SK-N-SH treated with all-trans-retinoic acid at 6 μM for 48 hours (cell line): ENCODE results near the gene OR4X1.
"Not testable (repeated sequence)": the region's sequence is repeated elsewhere in the genome, so short reads cannot be mapped to it uniquely, and the experiment has no call there.

Experiments used
- ATAC-seq: fragments of 200-7000 bp; cut with Tn5 transposase; 3 replicates; pipeline ENCODE4 v1.9.1; 2020; ENCODE audit warnings: mild to moderate bottlenecking, moderate library complexity
- ARNTL ChIP-seq: fragments of 450-650 bp; formaldehyde crosslinking; IDR thresholded peaks from 2 replicates; pipeline ENCODE4 v1.5.0; 2020; ENCODE audit warnings: low read depth, mild to moderate bottlenecking, moderate library complexity, borderline replicate concordance
- CREB5 ChIP-seq: fragments of 250-450 bp; sonication (Bioruptor Pico); IDR thresholded peaks from 2 replicates; pipeline ENCODE4 v1.5.1; 2020; ENCODE audit warnings: low read depth, mild to moderate bottlenecking, moderate library complexity
- CSRNP3 ChIP-seq: fragments of 250-450 bp; sonication (Bioruptor Pico); IDR thresholded peaks from 2 replicates; pipeline ENCODE4 v1.5.1; 2021; ENCODE audit warnings: mild to moderate bottlenecking, moderate library complexity
- GLIS3 ChIP-seq: fragments of 250-450 bp; sonication (Bioruptor Pico); IDR thresholded peaks from 2 replicates; pipeline ENCODE4 v1.5.0; 2020; ENCODE audit warnings: mild to moderate bottlenecking, moderate library complexity
- ISL1 ChIP-seq: fragments of 250-450 bp; sonication (Bioruptor Pico); IDR thresholded peaks from 2 replicates; pipeline ENCODE4 v2.1.2; 2022; ENCODE audit warnings: mild to moderate bottlenecking, moderate library complexity
- OSR1 ChIP-seq: fragments of 250-450 bp; sonication (Bioruptor Pico); IDR thresholded peaks from 2 replicates; pipeline ENCODE4 v1.8.0; 2022; ENCODE audit warnings: moderate library complexity, mild to moderate bottlenecking, inconsistent platforms
- PATZ1 ChIP-seq: fragments of 250-450 bp; sonication (Bioruptor Pico); IDR thresholded peaks from 2 replicates; pipeline ENCODE4 v1.8.0; 2020; ENCODE audit warnings: mild to moderate bottlenecking, moderate library complexity, borderline replicate concordance
- POU6F1 ChIP-seq: fragments of 250-450 bp; sonication (Bioruptor Pico); IDR thresholded peaks from 2 replicates; pipeline ENCODE4 v1.8.0; 2021; ENCODE audit warnings: low read depth, mild to moderate bottlenecking, moderate library complexity, borderline replicate concordance
- PPARA ChIP-seq: fragments of 250-450 bp; sonication (Bioruptor Pico); IDR thresholded peaks from 2 replicates; pipeline ENCODE4 v1.5.0; 2020; ENCODE audit warnings: mild to moderate bottlenecking, borderline replicate concordance
- RARB ChIP-seq: fragments of 250-450 bp; sonication (Bioruptor Pico); IDR thresholded peaks from 2 replicates; pipeline ENCODE4 v1.8.0; 2021; ENCODE audit warnings: mild to moderate bottlenecking, moderate library complexity
- TCF4 ChIP-seq: fragments of 250-450 bp; sonication (Bioruptor Pico); IDR thresholded peaks from 2 replicates; pipeline ENCODE4 v1.8.0; 2021; ENCODE audit warnings: mild to moderate bottlenecking, moderate library complexity, borderline replicate concordance
- TOX ChIP-seq: fragments of 250-450 bp; sonication (Bioruptor Pico); IDR thresholded peaks from 2 replicates; pipeline ENCODE4 v1.8.0; 2021; ENCODE audit warnings: mild to moderate bottlenecking, moderate library complexity, borderline replicate concordance
- ZFP3 ChIP-seq: fragments of 250-450 bp; sonication (Bioruptor Pico); IDR thresholded peaks from 2 replicates; pipeline ENCODE4 v1.5.0; 2020; ENCODE audit warnings: mild to moderate bottlenecking, moderate library complexity
- ZNF565 ChIP-seq: fragments of 450-650 bp; formaldehyde crosslinking; conservative IDR thresholded peaks from 2 replicates; pipeline ENCODE4 v1.5.0; 2020; ENCODE audit warnings: low read depth, mild to moderate bottlenecking, moderate library complexity
- ZNF8 ChIP-seq: fragments of 450-650 bp; formaldehyde crosslinking; IDR thresholded peaks from 2 replicates; pipeline ENCODE4 v1.5.0; 2020; ENCODE audit warnings: mild to moderate bottlenecking, moderate library complexity

Gene OR4X1

GRCh38 chr11:48305923-48306322 is 42.3 kb downstream of the OR4X1 start, which contains the start of gene OR4S1:
TSS of gene OR4S1 (plus strand) at chr11:48306223. CDS start at chr11:48306223, 0 bp downstream.
- ATAC-seq: no peak
- no peak for TF ChIP-seq RARB (CRISPR knock-in tag)
- TF ChIP-seq CSRNP3 (CRISPR knock-in tag): no peak
- TF ChIP-seq GLIS3 (CRISPR knock-in tag): no peak
- no peak for TF ChIP-seq OSR1 (CRISPR knock-in tag)

GRCh38 chr11:48307760-48308386 is 44.2 kb downstream of the OR4X1 start:
- peak; percentile 98 for ATAC-seq
- TF ChIP-seq ZFP3 (no peak), CSRNP3 (CRISPR knock-in tag) (no peak), TOX (no peak), PATZ1 (CRISPR knock-in tag) (no peak), ARNTL (CRISPR knock-in tag) (no peak), TCF4 (no peak), ZNF8 (CRISPR knock-in tag) (no peak), GLIS3 (CRISPR knock-in tag) (no peak), ZNF565 (CRISPR knock-in tag) (no peak), ISL1 (CRISPR knock-in tag) (no peak), POU6F1 (no peak), CREB5 (CRISPR knock-in tag) (no peak), PPARA (CRISPR knock-in tag) (no peak)
- TF ChIP-seq, all 23 proteins: peak for 0

GRCh38 chr11:48313590-48313989 is 49.9 kb downstream of the OR4X1 start:
- ATAC-seq: not testable (repeated sequence)
